LHCN-M2 (cell line): Measurements from ENCODE around the gene SLC39A12. TPM values are rescaled to one million over a fixed set of nuclear protein-coding genes. Genes with fewer than 3 reads are reported as not detected.

Experiments
- DNase-seq: peaks from one replicate; pipeline ENCODE4 v3.0.0-alpha.2; 2012; ENCODE audit warnings: low read depth
- total RNA-seq: library from RNA; depleted of rRNA; stranded (reverse); fragments of >200 nt; gene quantifications from 2 replicates; pipeline ENCODE4 v1.2.3, GENCODE V29; 2014

Gene SLC39A12
- total RNA-seq, 1 experiment from 2014 or later = not detected

DNA sequence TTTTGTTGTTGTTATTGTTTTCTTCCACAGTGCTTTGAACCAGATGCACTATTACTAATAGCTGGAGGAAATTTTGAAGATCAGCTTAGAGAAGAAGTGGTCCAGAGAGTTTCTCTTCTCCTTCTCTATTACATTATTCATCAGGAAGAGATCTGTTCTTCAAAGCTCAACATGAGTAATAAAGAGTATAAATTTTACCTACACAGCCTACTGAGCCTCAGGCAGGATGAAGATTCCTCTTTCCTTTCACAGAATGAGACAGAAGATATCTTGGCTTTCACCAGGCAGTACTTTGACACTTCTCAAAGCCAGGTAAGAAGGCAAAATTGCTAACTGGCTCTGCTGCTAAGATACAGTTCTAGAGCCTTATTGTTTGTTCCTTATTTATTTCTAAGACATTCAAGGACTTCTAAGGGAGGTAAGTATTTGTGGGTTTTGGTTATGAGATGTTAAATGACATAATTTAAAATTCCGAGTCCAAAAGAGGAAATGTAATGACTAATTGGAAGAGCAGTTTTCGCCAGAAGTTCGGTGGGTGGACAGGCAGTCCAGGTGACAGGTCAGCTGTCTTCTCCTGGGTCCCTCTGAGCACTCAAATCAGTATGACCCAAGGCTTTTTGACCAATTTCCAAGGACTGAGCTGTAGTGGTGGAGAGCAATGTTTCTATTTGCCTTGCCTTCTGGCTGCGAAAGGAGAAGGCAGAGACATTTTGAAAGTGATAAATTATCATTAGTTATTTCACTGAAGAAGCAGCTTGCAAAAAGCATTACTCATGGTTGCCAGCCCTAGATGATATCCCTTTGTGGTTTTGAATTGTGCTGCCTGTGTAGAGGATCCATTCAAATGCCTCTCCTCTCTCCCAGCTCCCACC, 10.1 kb downstream of the SLC39A12 start:
- peak; percentile 49 for DNase-seq

GRCh38 chr10:17963431-17963830, 11.7 kb downstream of the SLC39A12 start:
- no peak for DNase-seq

GRCh38 chr10:17965649-17966235, 14.0 kb downstream of the SLC39A12 start:
- DNase-seq = no peak

DNA sequence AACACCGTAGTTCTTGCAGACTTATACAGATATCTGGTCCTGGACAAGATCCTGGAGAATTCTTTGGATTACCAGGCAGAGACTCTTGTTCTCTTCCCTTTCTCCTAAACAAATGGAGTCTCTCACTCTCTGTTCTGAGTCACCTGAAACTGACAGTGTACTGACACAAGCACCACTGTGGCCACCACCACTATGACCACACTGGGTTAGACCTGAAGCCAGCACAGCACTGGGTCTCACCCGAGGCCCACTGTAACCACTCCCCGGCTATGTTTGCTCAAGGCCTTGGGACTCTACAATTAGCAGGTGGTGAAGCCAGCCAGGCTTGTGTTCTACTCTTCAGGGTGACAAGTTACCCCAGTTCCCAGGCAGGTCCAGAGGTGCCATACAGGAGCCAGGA, 22.8 kb downstream of the SLC39A12 start:
- DNase-seq = no peak

DNA sequence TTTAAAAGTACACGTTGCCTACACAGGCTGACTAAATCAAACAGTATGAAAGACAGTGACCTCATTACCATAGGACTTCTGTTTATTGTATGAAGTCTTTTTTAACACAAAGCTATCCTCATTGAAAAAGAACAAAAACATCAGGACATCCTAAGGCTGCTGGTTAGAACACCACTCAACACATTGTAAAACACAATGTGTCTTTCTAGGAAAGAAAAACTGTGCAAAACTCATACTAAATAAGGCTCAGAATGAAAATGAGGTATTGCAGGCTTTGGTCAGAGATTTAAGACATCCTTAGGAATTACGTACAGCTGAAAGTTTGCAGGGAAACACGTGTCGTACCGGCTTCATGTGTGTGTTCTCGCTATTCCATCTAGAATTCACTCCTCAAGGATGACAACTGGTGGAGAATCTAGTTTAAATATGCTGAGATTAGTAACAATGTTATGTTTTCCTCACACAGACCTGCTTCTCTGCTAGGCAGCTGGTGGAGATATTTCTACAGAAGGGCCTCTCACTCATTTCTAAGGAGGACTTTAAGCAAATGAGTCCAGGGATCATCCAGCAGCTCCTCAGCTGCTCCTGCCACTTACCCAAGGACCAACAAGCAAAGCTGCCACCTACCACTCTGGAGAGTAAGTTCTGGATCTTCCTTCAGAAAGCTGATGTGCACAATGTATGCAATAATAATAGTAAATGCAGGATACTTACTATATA, 29.3 kb downstream of the SLC39A12 start:
- peak; percentile 54 for DNase-seq

DNA sequence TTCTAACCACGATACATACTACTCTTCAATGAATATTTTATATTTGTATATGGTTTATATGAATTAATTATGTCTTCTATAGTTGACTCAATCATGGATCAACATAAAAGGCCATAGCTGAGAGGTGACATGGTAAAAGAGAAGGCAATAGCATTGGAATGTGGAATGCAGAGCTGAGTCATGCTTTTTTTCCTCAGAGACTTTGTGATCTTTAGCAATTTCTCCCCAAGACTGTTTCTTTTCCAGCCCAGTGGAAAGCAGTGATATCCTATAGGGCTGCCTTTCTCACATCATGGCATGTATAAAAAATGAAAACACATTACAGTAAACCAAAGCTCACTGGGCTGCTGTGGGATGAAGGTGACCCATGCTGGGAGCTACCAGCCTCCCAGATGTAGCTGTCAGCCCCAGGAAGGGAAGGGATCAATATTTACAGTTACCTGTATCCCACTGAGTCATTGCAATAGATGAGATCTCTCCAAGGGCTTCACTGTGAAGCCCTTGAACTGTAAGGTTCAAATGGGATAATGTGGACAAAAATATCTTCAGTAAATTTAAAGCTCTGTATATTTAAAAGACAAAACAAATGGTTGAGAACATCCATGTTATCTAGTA, 30.2 kb downstream of the SLC39A12 start:
- DNase-seq = peak; percentile 72

DNA sequence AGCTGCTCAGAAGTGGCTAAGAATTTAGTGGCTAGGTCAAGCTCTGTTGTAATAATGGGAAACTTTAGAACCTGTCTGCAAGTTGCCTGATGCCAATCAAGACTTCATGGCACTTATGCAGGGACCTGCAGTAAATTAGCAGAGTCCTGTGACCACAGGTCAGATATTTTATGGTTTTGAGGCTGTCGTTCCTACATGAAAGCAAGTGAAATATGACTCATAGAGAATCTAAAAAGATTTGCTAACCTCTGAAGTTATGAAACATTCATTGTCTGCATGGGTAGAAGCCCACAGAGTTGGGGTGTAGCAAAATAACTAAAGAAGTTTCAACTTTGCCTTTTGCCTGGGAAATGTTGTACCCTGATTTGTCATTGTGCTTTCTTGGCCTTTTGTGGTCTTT, 32.3 kb downstream of the SLC39A12 start:
- DNase-seq = peak; percentile 65

GRCh38 chr10:17984563-17984962, 32.8 kb downstream of the SLC39A12 start:
- DNase-seq = no peak

GRCh38 chr10:17989908-17990767, 38.4 kb downstream of the SLC39A12 start:
- DNase-seq = peak; percentile 88

DNA sequence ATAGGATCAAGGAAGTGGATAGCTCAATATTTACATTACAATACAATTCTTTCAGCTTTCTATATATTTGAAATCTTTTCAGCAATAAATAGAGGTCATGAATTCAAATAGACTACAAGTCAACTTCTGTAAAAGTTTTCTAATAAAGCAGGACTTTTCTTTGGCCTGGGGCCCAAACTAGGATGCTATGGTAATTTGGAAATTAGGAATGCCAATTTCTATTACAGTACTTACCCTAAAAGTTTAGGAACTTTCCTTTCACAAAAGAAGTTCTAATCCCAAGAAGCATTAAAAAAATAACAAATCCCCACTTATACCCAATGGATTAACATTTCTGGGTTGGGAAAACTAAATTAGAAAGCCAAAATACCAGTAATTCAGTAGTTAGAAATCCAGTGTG, 40.5 kb downstream of the SLC39A12 start:
- DNase-seq = no peak

- DNase-seq = peak; percentile 48
Observed at GRCh38 chr10:17993361-17993760, 41.6 kb downstream of the SLC39A12 start.

DNA sequence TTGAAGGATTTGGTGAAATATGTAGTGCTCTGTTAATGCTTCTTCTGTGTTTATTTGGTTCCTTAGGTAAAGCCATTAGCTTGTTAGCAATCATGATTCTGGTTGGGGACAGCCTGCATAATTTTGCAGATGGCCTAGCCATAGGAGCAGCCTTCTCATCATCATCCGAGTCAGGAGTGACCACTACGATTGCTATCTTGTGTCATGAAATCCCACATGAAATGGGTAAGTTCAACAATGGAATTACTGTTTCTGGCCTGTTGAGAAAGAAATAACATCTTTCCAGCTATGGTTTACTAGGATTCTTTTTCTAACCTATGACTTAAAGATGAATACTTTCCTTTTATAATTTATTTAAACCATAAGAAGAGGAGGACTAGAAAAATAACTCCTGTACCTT, 48.9 kb downstream of the SLC39A12 start:
- DNase-seq = no peak

DNA sequence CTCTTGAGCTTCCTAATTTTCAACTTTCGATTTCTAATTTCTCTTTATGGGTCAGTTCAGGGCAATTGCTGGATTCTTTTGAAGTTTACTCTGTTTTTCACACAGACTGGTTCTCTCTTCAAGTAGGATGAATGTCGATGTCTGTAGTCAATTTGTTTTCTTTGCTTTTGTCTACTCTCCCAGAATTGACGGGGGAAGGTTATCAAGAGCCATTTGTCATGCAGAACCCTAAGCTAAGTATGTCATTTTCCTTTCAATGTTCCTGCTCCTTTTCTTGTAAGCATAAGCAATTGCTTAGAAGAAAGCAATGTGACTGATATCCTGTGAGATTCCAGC, 53.7 kb downstream of the SLC39A12 start:
- DNase-seq = no peak

DNA sequence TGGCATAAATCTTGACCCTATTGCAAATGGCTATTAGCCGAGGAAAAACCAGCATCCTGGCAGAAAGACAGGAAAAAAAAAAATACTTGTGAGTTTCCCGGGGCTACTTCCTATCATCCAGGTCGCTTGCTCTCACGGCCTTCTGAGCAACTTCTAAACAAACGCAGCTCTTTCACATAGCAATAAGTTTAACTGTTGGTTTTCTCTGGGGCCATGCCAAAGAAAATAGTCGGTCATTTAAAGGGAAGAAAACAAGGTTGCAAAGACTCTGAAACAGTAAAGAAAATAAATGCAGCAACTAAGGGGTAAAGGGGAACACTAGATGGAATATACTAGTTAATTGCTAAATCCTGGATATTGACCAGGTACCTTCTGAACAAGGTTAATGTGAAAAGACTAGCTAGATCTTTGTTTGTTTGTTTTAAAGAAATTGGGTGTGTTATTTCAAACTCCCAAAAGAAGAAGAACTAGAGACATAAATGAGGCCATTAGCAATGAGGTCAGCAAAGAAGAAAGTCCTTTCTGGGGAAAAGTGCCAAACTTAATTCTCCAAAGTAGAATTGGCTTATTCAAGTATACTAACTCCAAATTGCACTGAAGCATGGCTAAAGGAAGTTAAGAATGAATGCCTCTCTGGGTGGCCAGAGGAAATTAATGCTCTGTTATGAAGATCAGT, 54.2 kb downstream of the SLC39A12 start:
- peak; percentile 42 for DNase-seq

GRCh38 chr10:18008986-18009385, 57.3 kb downstream of the SLC39A12 start:
- no peak for DNase-seq

- no peak for DNase-seq
Observed at GRCh38 chr10:18010050-18010449, 58.3 kb downstream of the SLC39A12 start.

GRCh38 chr10:18020523-18020922, 68.8 kb downstream of the SLC39A12 start:
- no peak for DNase-seq

- no peak for DNase-seq
Observed at GRCh38 chr10:18021725-18022480, 70.2 kb downstream of the SLC39A12 start.

DNA sequence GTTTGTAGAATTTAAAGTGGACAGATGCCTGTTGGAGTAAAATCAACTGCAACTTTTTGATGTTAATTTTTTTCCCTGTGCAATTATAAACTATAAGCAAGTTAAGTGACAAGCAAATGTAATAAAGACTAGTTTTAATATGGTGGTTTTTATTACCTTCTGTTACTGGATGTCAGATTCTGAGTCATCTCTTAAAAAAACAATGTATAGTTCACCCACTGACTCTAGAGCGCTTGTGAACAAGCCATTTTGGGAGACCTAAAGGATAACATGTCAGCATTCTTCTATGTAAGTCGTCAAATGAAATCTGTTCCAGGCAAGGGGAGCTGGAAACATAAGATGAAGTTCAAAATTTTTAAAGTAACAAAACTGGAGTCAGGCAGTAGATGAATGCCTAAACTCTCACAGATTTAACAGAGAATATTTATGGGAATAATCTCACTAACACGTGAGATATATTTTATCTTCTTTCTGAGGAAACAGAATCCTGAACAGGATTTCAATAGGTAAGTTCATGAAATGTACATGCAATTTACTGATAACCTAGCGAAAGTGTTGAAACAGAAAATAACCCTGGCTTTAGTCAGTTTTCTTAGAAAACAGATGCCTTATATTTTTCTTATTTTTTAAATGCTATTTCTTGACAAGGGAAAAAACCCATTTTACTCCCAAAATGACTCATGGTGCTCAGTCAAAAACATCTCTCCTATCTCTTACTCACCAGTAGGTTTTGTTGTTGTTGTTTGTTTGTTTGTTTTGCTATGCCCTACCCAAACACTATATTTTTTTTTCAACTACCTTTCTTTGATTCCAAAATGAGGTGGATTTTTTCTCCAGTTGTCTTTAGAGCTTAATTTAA, 91.7 kb downstream of the SLC39A12 start:
- DNase-seq = no peak
